ELR (cell line): Measurements from ENCODE around the gene METAP1D.
"Not testable (repeated sequence)": the region's sequence is repeated elsewhere in the genome, so short reads cannot be mapped to it uniquely, and the experiment has no call there.

Experiments
- DNase-seq: peaks from one replicate; pipeline ENCODE4 v3.0.0-alpha.2; 2015; ENCODE audit warnings: low read depth

METAP1D gene

DNA sequence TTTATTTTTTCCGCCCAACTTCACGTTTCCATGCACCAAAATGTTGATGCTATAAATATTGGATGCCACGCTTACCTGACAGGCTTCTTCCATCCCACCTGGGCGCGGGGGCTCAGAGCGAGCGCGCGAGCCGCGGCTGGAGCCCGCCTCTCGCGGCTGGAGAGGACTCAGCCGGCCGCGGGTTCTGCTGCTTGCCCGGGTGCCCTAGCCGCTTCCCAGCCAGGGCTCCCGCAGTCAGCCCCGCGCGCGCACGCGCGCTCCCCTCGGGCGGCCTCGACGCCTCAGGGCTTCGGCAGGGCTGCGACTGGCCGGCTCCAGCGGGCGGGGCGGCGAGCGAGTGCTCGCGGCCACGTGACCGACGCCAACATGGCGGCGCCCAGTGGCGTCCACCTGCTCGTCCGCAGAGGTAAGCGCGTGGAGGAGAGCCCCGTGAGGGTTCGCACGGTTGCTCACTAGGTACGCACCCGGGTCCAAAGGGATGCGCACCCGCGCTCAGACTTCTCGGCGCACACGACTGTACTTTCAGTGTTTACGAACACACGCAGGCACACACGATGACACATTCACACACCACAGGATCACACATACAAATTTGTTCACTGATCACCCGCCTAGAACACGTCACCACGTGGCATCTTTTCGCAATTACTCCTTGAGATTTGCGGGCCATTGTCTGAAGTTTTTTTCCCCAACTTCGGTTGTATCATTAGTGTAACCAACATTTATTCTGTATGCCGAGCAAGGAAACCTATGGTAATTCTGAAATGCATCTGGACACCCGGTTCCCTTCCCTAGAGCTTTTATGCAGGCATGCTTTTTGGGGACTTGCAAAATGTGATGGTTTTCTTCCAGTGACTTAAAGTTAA, at the start of gene METAP1D:
METAP1D (plus strand) TSS at position 350 of the 866 bp plus-strand sequence; CDS start at position 367, 17 bp downstream.
- peak; percentile 93 for DNase-seq

DNA sequence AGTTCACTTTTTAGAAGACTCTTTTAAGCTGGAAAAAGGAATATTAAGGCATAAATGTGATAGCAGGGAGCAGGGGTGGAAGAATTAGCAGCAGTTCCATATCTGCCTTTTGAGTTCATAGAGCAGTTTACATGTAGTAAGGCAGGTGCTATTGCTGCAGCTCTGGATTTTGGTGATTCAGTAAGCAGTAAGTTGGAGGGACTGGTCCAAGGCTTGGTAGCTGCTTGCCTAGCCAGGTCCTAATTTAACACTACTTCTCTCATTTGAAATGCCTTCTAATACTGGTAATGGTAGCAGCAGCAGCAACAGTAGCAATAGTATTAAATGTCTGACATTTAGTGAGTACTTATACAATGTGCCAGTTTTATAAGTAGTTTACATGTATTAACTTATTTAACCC, 47.5 kb upstream of the METAP1D start:
- DNase-seq = no peak

DNA sequence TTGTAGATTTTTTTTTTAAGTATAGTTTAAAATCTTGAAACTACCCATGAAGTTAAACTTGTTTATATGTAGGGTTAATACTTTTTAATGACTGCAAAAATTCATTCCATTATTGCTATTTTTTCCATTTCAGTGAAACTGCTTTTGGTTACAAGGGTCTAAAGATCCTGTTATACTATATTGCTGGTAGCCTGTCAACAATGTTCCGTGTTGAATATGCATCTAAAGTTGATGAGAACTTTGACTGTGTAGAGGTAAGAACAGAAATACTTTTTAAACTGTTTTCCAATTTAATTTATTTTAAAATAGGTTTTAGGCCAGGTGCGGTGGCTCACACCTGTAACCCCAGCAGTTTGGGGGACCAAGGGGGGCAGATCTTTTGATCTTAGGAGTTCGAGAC, 47.0 kb upstream of the METAP1D start:
- no peak for DNase-seq

DNA sequence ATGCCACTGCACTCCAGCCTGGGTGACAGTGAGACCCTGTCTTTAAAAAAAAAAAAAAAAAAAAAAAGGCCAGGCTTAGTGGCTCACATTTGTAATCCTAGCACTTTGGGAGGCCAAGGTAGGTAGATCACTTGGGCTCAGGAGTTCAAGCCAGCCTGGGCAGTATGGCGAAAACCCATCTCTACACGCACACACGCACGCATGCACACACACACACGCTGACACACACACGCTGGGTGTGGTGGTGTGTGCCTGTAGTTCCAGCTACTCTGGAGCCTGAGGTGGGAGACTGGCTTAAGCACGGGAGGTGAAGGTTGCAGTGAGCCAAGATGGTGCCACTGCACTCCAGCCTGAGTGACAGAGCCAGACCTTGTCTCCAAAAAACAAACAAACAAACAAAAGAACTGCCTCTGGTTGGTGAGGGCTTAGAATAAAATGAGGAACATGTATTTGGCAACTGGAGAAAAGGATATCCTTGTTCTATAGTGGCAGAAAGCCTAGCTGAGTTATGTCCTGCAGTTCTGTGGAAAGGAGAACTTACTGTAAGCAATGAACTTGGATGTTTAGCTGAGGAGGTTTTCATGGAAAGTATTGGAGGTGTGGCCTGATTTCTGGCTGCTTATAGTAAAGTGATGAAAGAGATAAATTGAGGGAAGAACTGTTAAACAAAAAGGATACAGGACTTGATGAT, 43.5 kb upstream of the METAP1D start:
- DNase-seq = no peak

DNA sequence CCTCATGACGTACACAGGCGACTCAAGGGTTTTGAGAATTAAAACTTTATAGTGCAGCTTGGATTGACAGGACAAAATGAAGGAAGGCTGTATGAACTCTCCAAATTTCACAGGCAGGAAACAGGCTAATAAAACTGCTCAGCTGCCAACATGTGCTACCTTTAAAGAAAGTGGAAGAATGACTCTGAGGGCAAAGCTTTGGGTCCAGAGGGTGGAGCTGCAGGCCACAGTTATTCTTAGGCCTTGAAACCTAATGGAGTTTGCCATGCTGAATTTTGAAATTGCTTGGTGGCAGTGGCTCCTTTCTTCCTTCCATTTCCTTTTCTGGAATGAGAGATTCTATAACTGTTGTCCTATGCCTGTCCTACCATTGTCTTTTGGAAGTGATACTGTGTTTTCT, 42.7 kb upstream of the METAP1D start:
- peak; percentile 28 for DNase-seq

DNA sequence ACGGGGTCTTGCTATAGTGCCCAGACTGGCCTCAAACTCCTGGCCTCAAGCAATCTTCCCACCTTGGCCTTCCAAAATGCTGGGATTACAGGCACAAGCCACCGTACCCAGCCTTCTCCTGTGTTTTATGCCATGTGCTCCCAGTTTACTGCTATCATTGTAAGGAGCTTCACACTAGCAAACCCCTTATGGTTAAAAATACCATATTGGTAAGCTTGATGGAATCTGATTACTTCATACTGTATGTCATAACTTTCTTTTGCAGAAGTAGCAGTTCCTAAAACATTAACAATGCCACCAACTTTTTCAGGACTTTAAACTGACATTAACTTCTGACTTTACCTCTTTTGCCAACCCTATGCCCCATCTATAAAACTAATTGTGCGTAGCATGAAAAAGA, 41.3 kb upstream of the METAP1D start:
- peak; percentile 72 for DNase-seq

DNA sequence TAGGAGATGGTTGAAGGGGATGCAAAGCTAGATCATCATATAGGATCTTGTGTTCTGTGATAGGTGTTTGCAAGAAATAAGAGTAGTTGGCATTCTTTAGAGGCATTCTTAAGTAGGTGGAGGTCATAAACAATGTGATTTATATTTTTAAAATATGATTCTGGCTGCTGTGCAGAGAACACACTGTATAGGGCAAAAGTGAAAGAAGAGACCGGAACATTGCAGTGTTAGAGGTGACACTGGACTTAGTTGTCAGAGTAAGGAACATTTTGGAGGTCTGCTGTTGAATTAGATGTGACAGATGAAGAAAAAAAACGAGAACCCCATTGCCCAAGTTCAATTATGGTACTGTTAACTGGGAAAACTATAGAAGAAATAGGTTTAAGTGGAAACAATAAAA, 39.8 kb upstream of the METAP1D start:
- DNase-seq = no peak

DNA sequence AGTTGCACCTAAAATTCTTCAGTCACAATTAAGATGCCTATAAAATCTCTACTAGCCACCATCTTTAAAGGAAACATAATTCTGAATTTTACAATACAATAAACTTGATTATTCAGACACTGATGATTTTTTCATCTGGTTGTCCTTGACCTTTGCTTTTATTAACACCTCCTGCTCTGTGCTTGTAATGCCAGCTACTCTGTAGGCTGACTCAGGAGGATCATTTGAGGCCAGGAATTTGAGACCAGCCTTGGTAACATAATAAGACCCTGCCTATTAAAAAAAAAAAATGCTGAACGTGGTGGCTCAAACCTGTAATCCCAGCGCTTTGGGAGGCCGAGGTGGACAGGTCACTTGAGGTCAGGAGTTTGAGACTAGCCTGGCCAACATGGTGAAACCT, 39.2 kb upstream of the METAP1D start:
- DNase-seq = no peak

DNA sequence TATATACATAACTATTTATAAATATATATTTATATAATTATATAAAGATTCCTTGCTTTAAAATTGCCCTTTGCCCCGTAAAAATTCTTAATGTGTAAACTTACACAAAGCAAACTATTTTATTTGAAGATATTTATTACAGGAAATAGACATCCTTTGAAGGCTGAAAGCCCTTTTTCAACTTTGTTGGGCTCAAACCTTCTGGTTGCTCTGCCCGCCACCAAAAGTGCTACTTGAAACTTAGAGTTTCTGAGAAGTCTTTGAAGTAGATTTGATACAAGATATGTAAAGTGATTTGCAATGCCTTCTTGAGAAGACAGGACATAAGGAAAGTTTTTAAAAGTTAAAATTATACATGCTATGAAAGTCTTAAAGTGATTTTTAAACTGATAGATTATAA, 36.6 kb upstream of the METAP1D start:
- no peak for DNase-seq

DNA sequence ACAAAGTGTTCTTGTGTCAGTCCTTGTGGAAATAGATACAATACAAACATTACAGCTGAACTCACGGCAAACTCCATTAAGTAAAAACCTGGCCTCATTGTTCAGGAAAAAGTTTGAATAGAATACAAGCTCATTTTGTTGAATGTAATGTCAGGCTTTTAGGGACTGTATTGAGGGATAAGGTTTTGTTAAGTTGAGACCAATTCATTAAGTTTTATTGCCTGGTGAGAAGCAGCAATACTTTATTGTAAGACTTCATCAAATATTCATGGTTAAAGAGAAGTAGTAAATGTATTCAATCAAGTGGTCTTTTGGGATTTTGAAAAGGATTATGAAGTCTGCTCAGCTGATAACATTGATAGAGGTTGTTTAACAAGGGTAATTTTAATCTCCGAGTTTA, 35.4 kb upstream of the METAP1D start:
- no peak for DNase-seq

DNA sequence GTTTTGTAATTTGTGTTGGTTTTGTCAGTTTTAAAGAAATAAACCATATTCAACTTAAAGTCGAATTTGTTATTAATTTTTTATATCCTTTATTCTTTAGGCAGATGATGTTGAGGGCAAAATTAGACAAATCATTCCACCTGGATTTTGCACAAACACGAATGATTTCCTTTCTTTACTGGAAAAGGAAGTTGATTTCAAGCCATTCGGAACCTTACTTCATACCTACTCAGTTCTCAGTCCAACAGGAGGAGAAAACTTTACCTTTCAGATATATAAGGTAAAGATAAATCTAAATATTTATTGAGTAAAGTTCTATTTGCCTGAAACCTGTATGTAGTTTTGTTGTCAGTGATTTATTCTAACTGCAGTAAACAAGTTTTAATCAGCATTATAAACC, 34.5 kb upstream of the METAP1D start:
- no peak for DNase-seq

DNA sequence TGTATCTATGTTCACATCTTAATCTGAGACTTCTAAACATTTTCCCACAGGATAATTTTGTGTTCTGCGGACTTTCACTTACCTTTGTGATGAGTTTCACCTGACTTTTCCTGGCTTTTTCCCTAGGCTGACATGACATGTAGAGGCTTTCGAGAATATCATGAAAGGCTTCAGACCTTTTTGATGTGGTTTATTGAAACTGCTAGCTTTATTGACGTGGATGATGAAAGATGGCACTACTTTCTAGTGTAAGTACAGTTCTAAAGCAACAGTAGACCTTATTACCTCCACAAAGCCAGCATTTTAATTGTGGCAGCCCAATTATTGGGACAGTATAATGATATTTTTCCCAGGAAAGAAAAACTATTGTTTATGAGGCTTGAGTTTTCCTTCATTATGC, 34.1 kb upstream of the METAP1D start:
- DNase-seq = no peak

DNA sequence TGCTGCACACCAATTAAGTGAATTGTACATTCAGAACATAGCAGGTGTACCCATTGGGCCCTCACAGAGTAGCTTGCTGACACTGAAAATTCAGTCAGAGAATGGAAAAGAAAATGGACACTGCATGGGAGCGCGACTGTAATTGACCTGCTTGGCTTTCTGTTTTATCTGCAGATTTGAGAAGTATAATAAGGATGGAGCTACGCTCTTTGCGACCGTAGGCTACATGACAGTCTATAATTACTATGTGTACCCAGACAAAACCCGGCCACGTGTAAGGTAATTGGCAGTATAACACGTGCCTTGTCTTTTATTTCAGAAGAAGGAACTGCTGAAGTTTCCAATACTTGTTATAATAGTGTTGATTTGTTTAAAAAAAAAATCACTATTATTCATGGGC, 33.5 kb upstream of the METAP1D start:
- no peak for DNase-seq

DNA sequence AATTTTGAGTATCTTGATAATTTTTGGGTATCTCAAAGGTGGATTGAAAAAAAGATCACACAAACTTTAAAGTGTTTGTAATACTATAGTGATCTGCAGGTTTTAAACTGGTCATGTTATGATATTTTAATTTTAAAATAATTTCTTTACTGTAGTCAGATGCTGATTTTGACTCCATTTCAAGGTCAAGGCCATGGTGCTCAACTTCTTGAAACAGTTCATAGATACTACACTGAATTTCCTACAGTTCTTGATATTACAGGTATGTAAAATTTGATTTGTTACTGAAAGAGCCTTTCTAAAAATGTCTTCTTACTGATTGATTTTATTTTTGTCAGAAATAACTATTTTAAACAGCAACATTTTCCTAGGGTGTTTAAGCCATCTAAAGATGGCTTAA, 33.1 kb upstream of the METAP1D start:
- DNase-seq = no peak

DNA sequence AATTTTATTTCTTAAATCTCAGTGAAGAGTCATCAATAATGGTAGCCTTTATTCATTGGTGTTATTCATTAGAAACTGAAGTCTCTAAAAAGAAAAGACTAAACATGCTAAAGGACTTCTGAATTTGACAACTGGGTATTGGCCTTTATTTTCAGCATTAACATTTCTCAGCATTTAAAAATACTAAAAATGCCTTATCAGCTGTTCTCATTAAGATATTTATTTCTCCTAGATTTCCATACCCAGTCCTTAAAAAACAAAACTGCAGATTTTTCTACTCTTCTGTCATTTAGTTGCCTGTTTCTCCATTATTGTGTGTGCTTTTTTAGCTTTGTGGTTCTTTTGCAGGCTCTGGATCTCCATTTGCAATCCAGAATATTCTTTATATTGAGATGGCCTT, 31.2 kb upstream of the METAP1D start:
- DNase-seq = no peak

DNA sequence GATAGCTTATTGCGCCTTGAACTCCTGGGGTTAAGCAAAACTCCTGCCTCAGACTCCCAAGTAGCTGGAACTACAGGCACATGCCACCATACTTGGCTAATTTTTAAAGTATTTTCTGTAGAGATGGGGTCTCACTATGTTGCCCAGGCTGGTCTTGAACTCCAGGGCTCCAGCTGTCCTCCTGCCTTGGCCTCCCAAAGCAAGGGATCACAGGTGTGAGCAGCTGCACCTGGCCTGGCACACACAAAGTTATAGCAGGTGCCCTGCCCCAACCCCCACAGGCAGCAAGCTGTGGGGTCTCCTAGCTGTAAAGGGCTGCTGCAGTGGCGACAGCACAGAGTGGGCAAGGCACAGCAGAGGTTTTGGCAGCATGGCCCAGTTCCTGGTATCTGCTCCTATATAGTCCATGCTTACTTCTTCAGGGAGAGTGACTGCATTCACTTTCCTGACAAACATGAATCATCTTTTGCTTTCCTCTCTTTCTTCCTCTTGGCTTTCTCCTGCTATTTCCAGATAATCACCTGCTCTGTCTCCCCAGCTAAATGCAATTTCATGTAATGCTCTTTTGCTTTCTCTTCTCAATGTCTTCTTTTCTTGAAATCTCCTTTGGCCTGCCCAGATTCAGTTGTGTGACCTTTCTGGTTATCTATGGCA, 27.3 kb upstream of the METAP1D start:
- DNase-seq = no peak

DNA sequence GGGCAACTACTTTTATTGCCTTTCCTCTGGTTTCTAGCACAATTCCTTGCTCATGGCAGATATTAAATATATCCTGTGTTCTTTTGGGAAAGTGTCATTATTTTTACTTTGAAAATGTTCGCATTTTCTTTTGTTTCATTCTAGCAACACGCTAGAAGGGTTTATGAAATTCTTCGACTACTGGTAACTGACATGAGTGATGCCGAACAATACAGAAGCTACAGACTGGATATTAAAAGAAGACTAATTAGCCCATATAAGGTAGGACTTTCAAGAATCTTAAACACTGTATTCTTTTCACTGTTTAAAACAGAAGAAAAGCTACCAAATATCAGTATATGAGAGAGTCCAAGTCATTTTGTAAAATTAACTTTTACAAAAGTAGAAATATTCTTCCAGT, 20.6 kb upstream of the METAP1D start:
- no peak for DNase-seq

DNA sequence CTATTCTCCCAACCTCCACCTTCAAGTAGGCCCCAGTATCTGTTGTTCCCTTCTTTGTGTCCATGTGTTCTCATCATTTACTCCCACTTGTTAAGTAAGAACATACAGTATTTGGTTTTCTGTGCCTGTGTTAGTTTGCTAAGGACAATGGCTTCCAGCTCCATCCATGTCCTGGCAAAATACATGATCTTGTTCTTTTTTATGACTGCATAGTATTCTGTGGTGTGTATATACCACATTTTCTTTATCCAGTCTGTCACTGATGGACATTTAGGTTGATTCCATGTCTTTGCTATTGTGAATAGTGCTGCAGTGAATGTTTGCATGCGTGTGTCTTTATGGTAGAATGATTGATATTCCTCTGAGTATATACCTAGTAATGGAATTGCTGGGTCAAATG, 15.8 kb upstream of the METAP1D start:
- DNase-seq = not testable (repeated sequence)

DNA sequence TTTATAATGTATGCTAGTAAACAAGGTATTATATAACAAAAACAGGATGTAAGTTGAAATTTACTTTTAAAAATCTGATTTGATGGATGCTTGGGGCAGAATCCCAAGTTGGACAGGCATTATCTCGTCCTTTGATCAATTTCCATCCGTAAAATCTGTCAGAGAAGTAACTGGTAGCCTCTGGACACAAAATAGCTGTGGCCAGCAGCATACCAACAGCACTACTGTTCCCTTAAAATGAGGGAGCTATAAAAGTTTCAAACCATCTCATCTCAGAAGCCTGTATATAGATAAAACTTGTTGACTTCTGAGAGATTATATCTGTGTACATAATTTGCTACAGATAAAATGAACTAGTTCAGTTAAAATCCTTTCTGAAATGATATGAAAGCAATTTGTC, 14.7 kb upstream of the METAP1D start:
- no peak for DNase-seq

DNA sequence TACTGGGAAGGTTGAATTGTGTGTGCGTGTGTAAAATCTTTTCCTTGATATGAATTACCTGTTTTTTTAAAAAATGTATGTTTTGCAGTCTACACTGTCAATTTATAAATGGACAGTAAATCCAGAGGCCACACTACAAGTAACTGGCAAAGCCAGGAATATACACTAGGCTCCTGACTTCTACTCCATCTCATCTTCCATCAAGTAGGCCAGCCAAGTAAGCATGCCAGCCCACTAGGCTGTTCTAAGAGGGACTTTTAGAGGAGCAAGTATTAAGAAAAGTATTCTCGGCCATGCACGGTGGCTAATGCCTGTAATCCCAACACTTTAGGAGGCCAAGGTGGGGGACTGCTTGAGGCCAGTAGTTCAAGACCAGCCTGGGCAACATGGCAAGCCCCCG, 13.0 kb upstream of the METAP1D start:
- DNase-seq = no peak

DNA sequence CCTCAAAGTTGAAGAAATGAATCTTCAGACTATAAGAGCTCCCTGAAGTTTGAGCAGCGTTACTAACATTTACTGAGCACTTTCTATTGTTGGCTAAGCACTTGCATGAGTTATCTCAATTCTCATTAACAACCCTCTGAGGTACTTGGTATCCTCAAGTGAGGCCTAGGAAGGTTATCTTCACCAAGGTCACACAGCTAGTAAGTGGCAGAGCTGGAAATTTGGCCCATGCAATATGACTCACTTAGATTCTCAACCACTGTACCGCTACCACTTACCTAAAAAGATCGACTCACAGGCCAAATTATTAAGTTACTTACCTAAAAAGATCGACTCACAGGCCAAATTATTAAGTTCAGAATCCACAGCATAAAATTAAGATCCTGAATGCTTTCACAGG, 8.7 kb upstream of the METAP1D start:
- DNase-seq = no peak

DNA sequence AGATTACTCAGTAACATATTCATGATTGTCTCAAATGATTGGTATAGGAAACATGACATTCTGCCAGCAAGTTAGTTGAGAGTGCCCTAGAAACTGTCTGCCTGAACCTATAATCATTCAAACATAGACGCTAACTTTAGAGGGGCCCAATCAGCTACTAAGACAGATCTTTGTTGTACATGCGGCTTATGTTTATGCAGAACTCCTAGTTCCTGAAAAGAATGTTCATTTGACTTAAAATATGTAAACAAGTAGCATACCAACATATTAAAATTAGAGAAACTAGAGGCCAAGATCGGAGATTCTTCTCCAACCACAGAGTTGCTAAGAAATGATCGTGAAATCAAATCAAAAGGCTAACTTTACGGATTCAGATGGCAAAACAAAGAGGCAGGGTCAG, 4.2 kb upstream of the METAP1D start:
- DNase-seq = no peak

DNA sequence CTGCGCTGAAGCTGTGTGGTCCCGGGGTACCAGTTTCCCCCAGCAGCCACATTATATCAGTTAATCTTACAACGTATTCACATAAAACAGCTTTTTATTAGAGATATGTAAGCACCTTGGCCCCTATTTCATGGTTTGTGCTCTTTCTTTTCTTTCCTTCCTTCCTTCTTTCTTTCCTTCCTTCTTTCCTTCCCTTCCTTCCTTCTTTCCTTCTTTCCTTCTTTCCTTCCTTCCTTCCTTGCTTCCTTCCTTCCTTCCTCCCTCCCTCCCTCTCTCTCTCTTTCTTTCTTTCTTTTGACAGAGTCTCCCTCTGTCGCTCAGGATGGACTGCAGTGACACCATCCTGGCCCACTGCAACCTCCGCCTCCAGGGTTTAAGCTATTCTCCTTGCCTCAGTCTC, 3.7 kb upstream of the METAP1D start:
- DNase-seq = no peak
